K562 (cell line): ENCODE data around the gene NPM1. TPM values are rescaled to one million over a fixed set of nuclear protein-coding genes. Genes with fewer than 3 reads are reported as not detected.

Experiments used
- BHLHE40 ChIP-seq: IDR thresholded peaks from 2 replicates; pipeline ENCODE4 v1.6.1; 2011; ENCODE audit warnings: low read length, improper control_type of control experiment
- BMI1 ChIP-seq: fragments of 150-350 bp; IDR thresholded peaks from 2 replicates; pipeline ENCODE4 v1.6.1; 2014; ENCODE audit warnings: low read length
- CSDE1 ChIP-seq, 2 experiments: fragments of 450-650 bp; IDR thresholded peaks; 2 replicates each; pipeline ENCODE4 v1.6.1; 2016; ENCODE audit warnings: mild to moderate bottlenecking in 1 of 2
- EP300 ChIP-seq: IDR thresholded peaks from 2 replicates; pipeline ENCODE4 v1.6.1; 2012; ENCODE audit warnings: low read length, improper control_type of control experiment
- HDGF ChIP-seq: fragments of 450-650 bp; IDR thresholded peaks from 2 replicates; pipeline ENCODE4 v1.6.1; 2016
- HEY1 ChIP-seq: fragments of 250-450 bp; sonication (Bioruptor Pico); IDR thresholded peaks from 2 replicates; pipeline ENCODE4 v1.5.0; 2020; ENCODE audit warnings: mild to moderate bottlenecking, moderate library complexity, borderline replicate concordance
- HNRNPL ChIP-seq: fragments of 200-400 bp; formaldehyde crosslinking; IDR thresholded peaks from 2 replicates; pipeline ENCODE4 v1.6.1; 2017; ENCODE audit warnings: low read depth, mild to moderate bottlenecking, low read length
- MCM7 ChIP-seq, 2 experiments: fragments of 450-650 bp; IDR thresholded peaks; 2 replicates each; pipeline ENCODE4 v1.6.1; 2016 to 2018
- MED1 ChIP-seq: sonication (generic); formaldehyde crosslinking; IDR thresholded peaks from 2 replicates; pipeline ENCODE4 v1.8.1; 2023; ENCODE audit warnings: missing genetic modification reagents, borderline replicate concordance
- MEIS2 ChIP-seq: fragments of 450-650 bp; IDR thresholded peaks from 2 replicates; pipeline ENCODE4 v1.6.1; 2014; ENCODE audit warnings: mild to moderate bottlenecking; ENCODE audit not compliant: partially characterized antibody
- NEUROD1 ChIP-seq: fragments of 150-350 bp; IDR thresholded peaks from 2 replicates; pipeline ENCODE4 v1.6.1; 2014; ENCODE audit warnings: borderline replicate concordance, low read length, low read depth; ENCODE audit not compliant: partially characterized antibody
- NR4A1 ChIP-seq, 2 experiments: fragments of 250-450 bp in 1 of 2; fragments of 450-650 bp in 1 of 2; sonication (Bioruptor Pico) in 1 of 2; IDR thresholded peaks; 2 replicates each; pipeline versions ENCODE4 v1.4.0 to v1.6.1; 2016 to 2020; ENCODE audit warnings: mild to moderate bottlenecking in 2 of 2, missing compliant biosample characterization in 1 of 2, missing genetic modification characterization in 1 of 2, moderate library complexity in 1 of 2
- PATZ1 ChIP-seq: fragments of 250-450 bp; sonication (Bioruptor Pico); IDR thresholded peaks from 2 replicates; pipeline ENCODE4 v1.5.0; 2020; ENCODE audit warnings: mild to moderate bottlenecking, borderline replicate concordance
- PML ChIP-seq: IDR thresholded peaks from 2 replicates; pipeline ENCODE4 v1.6.1; 2012; ENCODE audit warnings: low read length, inconsistent platforms
- POU5F1 ChIP-seq: fragments of 150-350 bp; IDR thresholded peaks from 2 replicates; pipeline ENCODE4 v1.6.1; 2014; ENCODE audit warnings: borderline replicate concordance, low read length, low read depth, mild to moderate bottlenecking; ENCODE audit not compliant: partially characterized antibody
- PRDM10 ChIP-seq: fragments of 450-650 bp; IDR thresholded peaks from 2 replicates; pipeline ENCODE4 v1.6.1; 2018; ENCODE audit not compliant: partially characterized antibody
- RB1 ChIP-seq: fragments of 450-650 bp; IDR thresholded peaks from 2 replicates; pipeline ENCODE4 v1.6.1; 2017; ENCODE audit warnings: low read depth, mild to moderate bottlenecking
- SMARCC2 ChIP-seq: fragments of 450-650 bp; IDR thresholded peaks from 2 replicates; pipeline ENCODE4 v1.6.1; 2017; ENCODE audit warnings: antibody characterized with exemption, moderate library complexity, mild to moderate bottlenecking, low read depth
- TBL1XR1 ChIP-seq, 2 experiments: IDR thresholded peaks; 2 replicates each; pipeline ENCODE4 v1.6.1; 2012; ENCODE audit warnings: improper control_type of control experiment in 2 of 2, low read length in 2 of 2, mild to moderate bottlenecking in 1 of 2
- TBP ChIP-seq: optimal IDR thresholded peaks from 2 replicates; pipeline ENCODE3; 2011; ENCODE audit warnings: low read depth, low read length, improper control_type of control experiment
- TRIM24 ChIP-seq, 2 experiments: fragments of 450-650 bp; IDR thresholded peaks; 2 replicates each; pipeline ENCODE4 v1.6.1; 2016
- ZNF3 ChIP-seq: fragments of 250-450 bp; sonication (Bioruptor Pico); IDR thresholded peaks from 2 replicates; pipeline ENCODE4 v1.5.0; 2021; ENCODE audit warnings: mild to moderate bottlenecking, moderate library complexity
- ZNF668 ChIP-seq: fragments of 250-450 bp; sonication (Bioruptor Pico); IDR thresholded peaks from 2 replicates; pipeline ENCODE4 v1.8.0; 2022; ENCODE audit warnings: mild to moderate bottlenecking, inconsistent platforms
- polyA plus RNA-seq, 8 experiments: library from polyadenylated mRNA; depleted of rRNA in 4 of 8; stranded (reverse) in 5 of 8; unstranded in 3 of 8; fragments of >200 nt; fragmentation: Nextera tagmentation in 2 of 8; fragmentation: Illumina TruSeq in 1 of 8; extraction: Ambion mirVana in 2 of 8; extraction: Trizol in 1 of 8; gene quantifications; 2 replicates each; pipeline versions ENCODE4 v1.2.1 to v1.2.3, GENCODE V29; 2011 to 2014; ENCODE audit warnings: inconsistent platforms in 1 of 8, missing spikeins in 1 of 8
- total RNA-seq, 7 experiments: library from RNA; depleted of rRNA in 6 of 7; stranded (reverse); fragments of >200 nt in 6 of 7; fragmentation: Illumina TruSeq in 2 of 7; extraction: Trizol in 2 of 7; gene quantifications; 2 replicates each; pipeline versions ENCODE4 v1.2.1 to v1.2.3, GENCODE V29; 2011 to 2021; ENCODE audit warnings: low replicate concordance in 1 of 7
- TF ChIP-seq, protein P1 (sequence below): IDR thresholded peaks from 2 replicates; pipeline ENCODE4 v1.6.1; 2016; ENCODE audit warnings: missing genetic modification characterization, missing compliant biosample characterization

NPM1 gene
- total and polyA plus RNA-seq, 9 of the 15 experiments (the other 6 are each of a cell fraction or from before 2014, with no cell fraction given), result 2,438 to 6,909 (median 5,639) TPM

DNA sequence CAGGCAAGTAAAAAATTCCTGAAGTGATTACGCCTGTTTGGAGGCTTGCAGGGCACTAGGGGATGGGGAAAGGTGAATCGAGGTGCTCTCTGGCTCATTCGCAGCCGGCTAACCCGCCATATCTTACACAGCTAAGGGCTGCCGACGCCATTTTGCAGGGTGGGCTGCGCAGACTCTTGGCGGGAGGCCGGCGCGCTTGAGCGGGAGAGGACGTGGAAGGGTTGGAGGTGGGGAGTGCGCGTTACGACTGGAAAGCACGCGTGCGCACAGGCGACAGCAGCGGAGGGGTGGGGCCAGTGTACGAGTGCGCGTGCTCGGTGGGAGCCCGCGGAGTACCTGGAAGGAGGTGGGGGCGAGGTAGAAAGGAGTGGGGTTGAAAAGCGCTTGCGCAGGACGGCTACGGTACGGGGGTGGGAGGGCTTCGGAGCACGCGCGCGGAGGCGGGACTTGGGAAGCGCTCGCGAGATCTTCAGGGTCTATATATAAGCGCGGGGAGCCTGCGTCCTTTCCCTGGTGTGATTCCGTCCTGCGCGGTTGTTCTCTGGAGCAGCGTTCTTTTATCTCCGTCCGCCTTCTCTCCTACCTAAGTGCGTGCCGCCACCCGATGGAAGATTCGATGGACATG, at the start of gene NPM1 (continued):
- no peak for TF ChIP-seq SMARCC2
- no peak for TF ChIP-seq TBP
- peak; percentile 63 for TF ChIP-seq BHLHE40
- peak; percentile 48 for TF ChIP-seq NEUROD1
- TF ChIP-seq TBL1XR1 (IDR thresholded peaks at IDR 0.05; ENCODE audit: low read length in 2 of 2), result no peak
- TF ChIP-seq EP300, result no peak
- TF ChIP-seq PML, result peak; percentile 83
- no peak for TF ChIP-seq PRDM10
- TF ChIP-seq BMI1, result no peak
- no peak; the same call in 1 of the 2 replicates for TF ChIP-seq HNRNPL
- peak; percentile 72 to 80; a peak in 2 of 4 replicates for TF ChIP-seq TRIM24 (IDR thresholded peaks at IDR 0.05)
- no peak for TF ChIP-seq HEY1 (CRISPR knock-in tag)
- TF ChIP-seq ZNF668, result no peak
- no peak for TF ChIP-seq PATZ1 (CRISPR knock-in tag)
- TF ChIP-seq MEIS2, result peak; percentile 90
- TF ChIP-seq POU5F1, result no peak
- peak; percentile 78; the same call in 1 of the 2 replicates for TF ChIP-seq HDGF
- TF ChIP-seq RB1, result peak; percentile 92
- no peak for TF ChIP-seq NR4A1 (CRISPR knock-in tag; IDR thresholded peaks at IDR 0.05)
- TF ChIP-seq NR4A1 (tag; IDR thresholded peaks at IDR 0.05), result 0 out of 2 replicates have a peak, but pooled peaks have one; percentile 41
- TF ChIP-seq MCM7 (IDR thresholded peaks at IDR 0.05), result no peak
- TF ChIP-seq, protein P1, sequence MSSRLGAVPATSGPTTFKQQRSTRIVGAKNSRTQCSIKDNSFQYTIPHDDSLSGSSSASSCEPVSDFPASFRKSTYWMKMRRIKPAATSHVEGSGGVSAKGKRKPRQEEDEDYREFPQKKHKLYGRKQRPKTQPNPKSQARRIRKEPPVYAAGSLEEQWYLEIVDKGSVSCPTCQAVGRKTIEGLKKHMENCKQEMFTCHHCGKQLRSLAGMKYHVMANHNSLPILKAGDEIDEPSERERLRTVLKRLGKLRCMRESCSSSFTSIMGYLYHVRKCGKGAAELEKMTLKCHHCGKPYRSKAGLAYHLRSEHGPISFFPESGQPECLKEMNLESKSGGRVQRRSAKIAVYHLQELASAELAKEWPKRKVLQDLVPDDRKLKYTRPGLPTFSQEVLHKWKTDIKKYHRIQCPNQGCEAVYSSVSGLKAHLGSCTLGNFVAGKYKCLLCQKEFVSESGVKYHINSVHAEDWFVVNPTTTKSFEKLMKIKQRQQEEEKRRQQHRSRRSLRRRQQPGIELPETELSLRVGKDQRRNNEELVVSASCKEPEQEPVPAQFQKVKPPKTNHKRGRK (tag), result no peak
- no peak for TF ChIP-seq MED1 (CRISPR knock-in tag)
- no peak for TF ChIP-seq ZNF3 (CRISPR knock-in tag)
- TF ChIP-seq CSDE1 (IDR thresholded peaks at IDR 0.05), result no peak; a peak in 1 of 4 replicates
